Measurements from ENCODE around the gene FBXO8. TPM values are rescaled to one million over a fixed set of nuclear protein-coding genes. Genes with fewer than 3 reads are reported as not detected.

FBXO8 gene
- total RNA-seq, 1 experiment from 2014 or later, result 16.7 TPM

DNA sequence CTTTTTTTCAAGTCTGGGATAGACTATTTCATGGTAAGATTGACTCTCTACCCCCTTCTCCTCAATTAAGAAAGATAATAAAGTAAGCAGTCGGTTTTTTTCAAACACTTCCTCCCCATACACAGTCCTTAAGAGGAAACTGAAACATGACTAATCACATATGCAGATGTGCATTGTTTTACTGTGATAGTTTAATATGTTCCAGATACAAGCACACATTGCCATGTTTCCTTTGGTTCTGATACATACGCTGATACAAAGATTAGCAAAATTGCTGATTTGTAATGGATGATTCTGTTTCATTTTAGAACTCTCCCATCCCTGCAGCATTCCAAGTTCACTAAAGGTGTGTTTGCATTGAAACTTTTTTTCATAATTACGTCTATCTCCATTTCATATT lies 76.1 kb downstream of the FBXO8 start:
- Histone ChIP-seq H3K36me3 (ENCODE audit: low read depth) (no peaks in the 10 kb centered on the region), H3F3A (ENCODE audit: insufficient read depth, low read depth) (no peaks in the 10 kb centered on the region), H3K9me3 (ENCODE audit: insufficient read depth, low read depth) (no peaks in the 10 kb centered on the region), H3K9me2 (ENCODE audit: insufficient read depth) (no peaks in the 10 kb centered on the region), H3K4me3 (no peak overlapping the region), H2AFZ (no peak overlapping the region), H3K4me1 (replicated peaks; ENCODE audit: insufficient read depth) (no peaks in the 10 kb centered on the region), H3K4me2 (no peak overlapping the region), H4K20me1 (ENCODE audit: insufficient read depth) (no peaks in the 10 kb centered on the region), H3K27me3 (ENCODE audit: insufficient read depth, low read depth) (no peaks in the 10 kb centered on the region), H3K27ac (no peak overlapping the region), H3K79me2 (ENCODE audit: low read depth) (no peaks in the 10 kb centered on the region)
- DNase-seq, result no peak
- ChIA-PET POLR2A (ENCODE audit: unreplicated experiment) (no interaction called here), CTCF (no interaction called here)
- intact Hi-C loops (cut with micrococcal nuclease; ENCODE audit: unreplicated experiment), result no loop called here
- TF ChIP-seq EZH2 (IDR thresholded peaks at IDR 0.05; ENCODE audit: low read depth), result no peak
- TF ChIP-seq, protein P1, sequence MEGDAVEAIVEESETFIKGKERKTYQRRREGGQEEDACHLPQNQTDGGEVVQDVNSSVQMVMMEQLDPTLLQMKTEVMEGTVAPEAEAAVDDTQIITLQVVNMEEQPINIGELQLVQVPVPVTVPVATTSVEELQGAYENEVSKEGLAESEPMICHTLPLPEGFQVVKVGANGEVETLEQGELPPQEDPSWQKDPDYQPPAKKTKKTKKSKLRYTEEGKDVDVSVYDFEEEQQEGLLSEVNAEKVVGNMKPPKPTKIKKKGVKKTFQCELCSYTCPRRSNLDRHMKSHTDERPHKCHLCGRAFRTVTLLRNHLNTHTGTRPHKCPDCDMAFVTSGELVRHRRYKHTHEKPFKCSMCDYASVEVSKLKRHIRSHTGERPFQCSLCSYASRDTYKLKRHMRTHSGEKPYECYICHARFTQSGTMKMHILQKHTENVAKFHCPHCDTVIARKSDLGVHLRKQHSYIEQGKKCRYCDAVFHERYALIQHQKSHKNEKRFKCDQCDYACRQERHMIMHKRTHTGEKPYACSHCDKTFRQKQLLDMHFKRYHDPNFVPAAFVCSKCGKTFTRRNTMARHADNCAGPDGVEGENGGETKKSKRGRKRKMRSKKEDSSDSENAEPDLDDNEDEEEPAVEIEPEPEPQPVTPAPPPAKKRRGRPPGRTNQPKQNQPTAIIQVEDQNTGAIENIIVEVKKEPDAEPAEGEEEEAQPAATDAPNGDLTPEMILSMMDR (conservative IDR thresholded peaks at IDR 0.05), result no peak
- BruUV-seq (replicated peaks), result no TSS peak

DNA sequence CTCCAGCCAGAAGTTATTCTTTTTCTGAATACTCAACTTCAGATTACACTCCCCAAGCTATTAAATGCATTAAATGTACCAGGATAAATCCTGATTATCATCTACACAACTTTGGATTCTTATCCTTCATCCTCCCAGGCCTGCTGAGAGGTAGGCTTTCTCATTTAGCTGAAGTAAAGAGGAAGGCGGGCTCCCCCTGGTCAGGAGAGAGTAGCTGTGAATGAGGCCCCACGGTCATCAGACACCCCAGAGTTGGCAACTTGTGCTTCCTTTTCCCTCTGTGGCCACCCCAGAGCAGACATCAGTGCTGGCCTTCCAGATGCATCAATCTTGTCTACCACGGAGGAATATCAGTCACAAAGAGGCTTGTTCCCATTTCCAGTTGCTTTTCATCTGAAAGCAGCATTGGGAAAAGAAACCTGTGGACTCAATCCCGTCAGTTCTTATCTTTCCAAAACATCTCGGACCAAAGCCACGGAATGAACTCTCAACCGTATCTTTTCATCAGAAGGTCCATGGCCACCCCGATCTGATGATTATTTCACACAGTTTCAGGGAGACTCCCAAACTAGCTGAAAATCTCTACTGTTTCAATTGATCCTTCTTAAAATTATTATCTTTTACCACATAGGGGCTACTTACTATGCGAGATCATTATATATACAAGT lies 79.2 kb downstream of the FBXO8 start:
- Histone ChIP-seq H3K27me3 (ENCODE audit: insufficient read depth, low read depth) (no peaks in the 10 kb centered on the region), H3K4me2 (no peak overlapping the region), H3K36me3 (ENCODE audit: low read depth) (no peaks in the 10 kb centered on the region), H3K79me2 (ENCODE audit: low read depth) (no peaks in the 10 kb centered on the region), H3F3A (ENCODE audit: insufficient read depth, low read depth) (no peaks in the 10 kb centered on the region), H3K4me1 (replicated peaks; ENCODE audit: insufficient read depth) (no peaks in the 10 kb centered on the region), H3K4me3 (no peak overlapping the region), H3K27ac (no peak overlapping the region), H4K20me1 (ENCODE audit: insufficient read depth) (no peaks in the 10 kb centered on the region), H3K9me2 (ENCODE audit: insufficient read depth) (no peaks in the 10 kb centered on the region), H3K9me3 (ENCODE audit: insufficient read depth, low read depth) (no peaks in the 10 kb centered on the region), H2AFZ (no peak overlapping the region)
- DNase-seq, result no peak
- BruUV-seq (replicated peaks), result no TSS peak
- TF ChIP-seq, protein P1 (conservative IDR thresholded peaks at IDR 0.05), result no peak
- TF ChIP-seq EZH2 (IDR thresholded peaks at IDR 0.05; ENCODE audit: low read depth), result no peak
- intact Hi-C loops (cut with micrococcal nuclease; ENCODE audit: unreplicated experiment), result no loop called here
- POLR2A ChIA-PET (ENCODE audit: unreplicated experiment), result no interaction called here
- CTCF ChIA-PET, result no interaction called here

DNA sequence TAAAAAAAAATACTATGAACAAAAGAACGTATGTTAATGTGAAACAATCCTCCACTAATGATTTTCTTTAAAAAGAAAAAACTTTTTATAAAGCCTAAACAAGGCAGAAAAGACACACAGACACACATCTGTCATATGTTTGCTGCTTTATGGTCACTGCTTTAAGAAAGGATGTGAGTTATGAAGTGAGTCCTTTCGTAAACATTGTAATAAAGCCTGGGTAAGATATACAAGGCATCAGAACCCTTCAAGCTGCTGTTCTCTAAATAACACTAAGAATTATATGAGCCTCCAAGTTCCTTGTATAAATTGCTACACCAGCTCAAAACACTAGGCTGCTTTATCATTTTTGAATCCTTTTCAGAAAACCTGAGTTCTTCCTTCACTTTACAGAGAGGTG lies 81.6 kb downstream of the FBXO8 start:
- H3F3A ChIP-seq (ENCODE audit: insufficient read depth, low read depth), result no peaks in the 10 kb centered on the region
- no peaks in the 10 kb centered on the region for H3K9me2 ChIP-seq (ENCODE audit: insufficient read depth)
- no peaks in the 10 kb centered on the region for H4K20me1 ChIP-seq (ENCODE audit: insufficient read depth)
- no peak for DNase-seq
- H3K4me3 ChIP-seq, result no peak overlapping the region
- no peaks in the 10 kb centered on the region for H3K9me3 ChIP-seq (ENCODE audit: insufficient read depth, low read depth)
- ChIA-PET CTCF (no interaction called here), POLR2A (ENCODE audit: unreplicated experiment) (no interaction called here)
- H3K27me3 ChIP-seq (ENCODE audit: insufficient read depth, low read depth), result no peaks in the 10 kb centered on the region
- no peak overlapping the region for H2AFZ ChIP-seq
- no peaks in the 10 kb centered on the region for H3K36me3 ChIP-seq (ENCODE audit: low read depth)
- intact Hi-C loops (cut with micrococcal nuclease; ENCODE audit: unreplicated experiment), result no loop called here
- TF ChIP-seq, protein P1 (conservative IDR thresholded peaks at IDR 0.05), result no peak
- TF ChIP-seq EZH2 (IDR thresholded peaks at IDR 0.05; ENCODE audit: low read depth), result no peak
- no peak overlapping the region for H3K27ac ChIP-seq
- H3K4me2 ChIP-seq, result no peak overlapping the region
- no TSS peak for BruUV-seq (replicated peaks)
- no peaks in the 10 kb centered on the region for H3K79me2 ChIP-seq (ENCODE audit: low read depth)
- H3K4me1 ChIP-seq (replicated peaks; ENCODE audit: insufficient read depth), result no peaks in the 10 kb centered on the region
